ENCODE measurements around the gene INPP5A.

DNA sequence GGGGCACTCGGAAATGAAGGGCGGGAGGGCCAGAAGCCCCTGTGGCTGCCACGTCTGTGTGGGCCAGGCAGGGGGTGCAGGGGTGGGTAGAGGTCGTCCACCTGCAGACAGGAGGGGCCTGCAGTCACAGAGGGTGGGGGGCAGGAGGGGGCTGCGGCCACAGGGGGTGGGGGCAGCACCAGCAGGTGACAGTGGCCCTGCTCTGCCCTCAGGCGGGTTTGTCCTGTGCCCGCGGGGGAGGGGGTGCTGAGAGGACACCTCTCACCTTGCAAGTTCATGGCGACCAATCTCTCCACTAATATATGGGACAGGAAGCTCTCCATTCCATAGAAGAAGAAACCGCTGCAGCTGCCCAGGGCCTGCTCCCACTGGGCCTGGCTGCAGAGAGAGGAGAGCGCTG lies 274.9 kb downstream of the INPP5A start:
- TF ChIP-seq ESRRG (CRISPR knock-in tag; IDR thresholded peaks at IDR 0.05) (no peak), TSHZ2 (CRISPR knock-in tag; IDR thresholded peaks at IDR 0.05) (no peak), ZC3H10 (CRISPR knock-in tag; IDR thresholded peaks at IDR 0.05) (no peak)
- TF ChIP-seq, protein P1, sequence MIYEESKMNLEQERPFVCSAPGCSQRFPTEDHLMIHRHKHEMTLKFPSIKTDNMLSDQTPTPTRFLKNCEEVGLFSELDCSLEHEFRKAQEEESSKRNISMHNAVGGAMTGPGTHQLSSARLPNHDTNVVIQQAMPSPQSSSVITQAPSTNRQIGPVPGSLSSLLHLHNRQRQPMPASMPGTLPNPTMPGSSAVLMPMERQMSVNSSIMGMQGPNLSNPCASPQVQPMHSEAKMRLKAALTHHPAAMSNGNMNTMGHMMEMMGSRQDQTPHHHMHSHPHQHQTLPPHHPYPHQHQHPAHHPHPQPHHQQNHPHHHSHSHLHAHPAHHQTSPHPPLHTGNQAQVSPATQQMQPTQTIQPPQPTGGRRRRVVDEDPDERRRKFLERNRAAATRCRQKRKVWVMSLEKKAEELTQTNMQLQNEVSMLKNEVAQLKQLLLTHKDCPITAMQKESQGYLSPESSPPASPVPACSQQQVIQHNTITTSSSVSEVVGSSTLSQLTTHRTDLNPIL (CRISPR knock-in tag; IDR thresholded peaks at IDR 0.05; ENCODE audit: low read depth), result no peak

Data from SK-N-SH treated with all-trans-retinoic acid at 6 μM for 48 hours (cell line).